ENCODE results near the gene KCNK10.

The KCNK10 gene

GRCh38 chr14:88327497-88327896 is 4.4 kb upstream of the KCNK10 start:
- no peaks in the 10 kb centered on the region for H3K36me3 ChIP-seq (ENCODE audit: control insufficient read depth in 2 of 2, insufficient read depth in 1 of 2, low read length in 2 of 2)
- H3K4me3 ChIP-seq (ENCODE audit: low read depth, low read length) = no peak overlapping the region
- ChIA-PET POLR2A (no interaction called here), CTCF (interaction anchor here (0.6 kb wide), 1 partner anchor 230 kb away, joined by 4 read pairs; no protein-coding TSS in a partner anchor)
- no peak overlapping the region for H3K27ac ChIP-seq (ENCODE audit: extremely low read depth, low read depth, low read length)
- TF ChIP-seq SP7 (tag by site-specific recombination; IDR thresholded peaks at IDR 0.05) (peak; percentile 93), ZBTB48 (tag by site-specific recombination; IDR thresholded peaks at IDR 0.05) (no peak), ZNF366 (tag by site-specific recombination; conservative IDR thresholded peaks at IDR 0.05) (0 out of 2 replicates have a peak, but pooled peaks have one; percentile 21)
- H3K9me3 ChIP-seq (ENCODE audit: control insufficient read depth, insufficient read depth, low read depth, low read length) = no peaks in the 10 kb centered on the region
- no peaks in the 10 kb centered on the region for H3K4me1 ChIP-seq (ENCODE audit: control insufficient read depth, insufficient read depth, low read length)

GRCh38 chr14:88326352-88327103 is 3.5 kb upstream of the KCNK10 start:
- H3K36me3 ChIP-seq (ENCODE audit: control insufficient read depth in 2 of 2, insufficient read depth in 1 of 2, low read length in 2 of 2) = no peaks in the 10 kb centered on the region
- ChIA-PET CTCF (interaction anchor here (0.7 kb wide), 1 partner anchor 317 kb away, joined by 3 read pairs; no protein-coding TSS in a partner anchor), POLR2A (interaction anchor here (0.6 kb wide), 1 partner anchor 338 kb away, joined by 4 read pairs; no protein-coding TSS in a partner anchor)
- H3K4me1 ChIP-seq (ENCODE audit: control insufficient read depth, insufficient read depth, low read length) = no peaks in the 10 kb centered on the region
- TF ChIP-seq ZIC2 (tag by site-specific recombination; IDR thresholded peaks at IDR 0.05) (peak; percentile 51), ZNF138 (tag by site-specific recombination; IDR thresholded peaks at IDR 0.05; ENCODE audit: borderline replicate concordance) (no peak), ZNF292 (tag by site-specific recombination; IDR thresholded peaks at IDR 0.05; ENCODE audit: borderline replicate concordance, low read depth) (no peak), ZNF335 (tag by site-specific recombination; conservative IDR thresholded peaks at IDR 0.05) (peak; percentile 48), ZBTB17 (tag by site-specific recombination; IDR thresholded peaks at IDR 0.05) (0 out of 2 replicates have a peak, but pooled peaks have one; percentile 41), AEBP2 (tag by site-specific recombination; IDR thresholded peaks at IDR 0.05; ENCODE audit: borderline replicate concordance) (no peak), ZNF341 (tag by site-specific recombination; IDR thresholded peaks at IDR 0.05; ENCODE audit: low read depth) (peak; percentile 67), PRDM10 (tag by site-specific recombination; IDR thresholded peaks at IDR 0.05) (peak; percentile 82), ZNF791 (tag by site-specific recombination; IDR thresholded peaks at IDR 0.05) (no peak), ZBTB20 (tag by site-specific recombination; IDR thresholded peaks at IDR 0.05) (peak; percentile 89; the same call in 1 of the 2 replicates)
- H3K4me3 ChIP-seq (ENCODE audit: low read depth, low read length) = peak overlapping the region; percentile 25
- no peaks in the 10 kb centered on the region for H3K9me3 ChIP-seq (ENCODE audit: control insufficient read depth, insufficient read depth, low read depth, low read length)
- H3K27ac ChIP-seq (ENCODE audit: extremely low read depth, low read depth, low read length) = no peak overlapping the region

GRCh38 chr14:88325883-88326282 is 2.8 kb upstream of the KCNK10 start:
- no peaks in the 10 kb centered on the region for H3K9me3 ChIP-seq (ENCODE audit: control insufficient read depth, insufficient read depth, low read depth, low read length)
- H3K4me3 ChIP-seq (ENCODE audit: low read depth, low read length) = no peak overlapping the region
- no peak overlapping the region for H3K27ac ChIP-seq (ENCODE audit: extremely low read depth, low read depth, low read length)
- CTCF ChIA-PET = no interaction called here
- no peaks in the 10 kb centered on the region for H3K36me3 ChIP-seq (ENCODE audit: control insufficient read depth in 2 of 2, insufficient read depth in 1 of 2, low read length in 2 of 2)
- POLR2A ChIA-PET = no interaction called here
- H3K4me1 ChIP-seq (ENCODE audit: control insufficient read depth, insufficient read depth, low read length) = no peaks in the 10 kb centered on the region
- TF ChIP-seq ZNF174 (tag by site-specific recombination; IDR thresholded peaks at IDR 0.05) = no peak
- no peak for TF ChIP-seq ZNF626 (tag by site-specific recombination; IDR thresholded peaks at IDR 0.05)
- TF ChIP-seq ZNF791 (tag by site-specific recombination; IDR thresholded peaks at IDR 0.05) = no peak
- no peak for TF ChIP-seq PRDM10 (tag by site-specific recombination; IDR thresholded peaks at IDR 0.05)
- TF ChIP-seq RBAK (tag by site-specific recombination; IDR thresholded peaks at IDR 0.05) = no peak
- no peak for TF ChIP-seq GLIS2 (tag by site-specific recombination; IDR thresholded peaks at IDR 0.05)
- no peak for TF ChIP-seq ZNF2 (tag by site-specific recombination; IDR thresholded peaks at IDR 0.05)
- no peak for TF ChIP-seq IKZF3 (tag by site-specific recombination; IDR thresholded peaks at IDR 0.05)
- no peak for TF ChIP-seq KLF10 (tag by site-specific recombination; IDR thresholded peaks at IDR 0.05)
- no peak for TF ChIP-seq ZNF112 (tag by site-specific recombination; IDR thresholded peaks at IDR 0.05)
- no peak for TF ChIP-seq ZNF266 (tag by site-specific recombination; IDR thresholded peaks at IDR 0.05; ENCODE audit: low read depth)
- no peak for TF ChIP-seq ZNF768 (tag by site-specific recombination; IDR thresholded peaks at IDR 0.05)

All from HEK293 (cell line).